HepG2 (cell line): ENCODE data around the gene HIGD1A. TPM values are rescaled to one million over a fixed set of nuclear protein-coding genes. Genes with fewer than 3 reads are reported as not detected.

ENCODE experiments used
- ATAC-seq: fragments of 200-7000 bp; cut with Tn5 transposase; 3 replicates; pipeline ENCODE4 v1.9.1; 2020; ENCODE audit warnings: mild to moderate bottlenecking, moderate library complexity
- BruUV-seq: library from RNA; stranded (reverse); fragments of 400-500 nt; replicated peaks from 2 replicates; lab custom pipeline; 2021; lab: Mats Ljungman, UMichigan
- CTCF ChIA-PET: fragments of 300-600 bp; formaldehyde crosslinking; extraction: SDS; loops from one replicate; lab custom pipeline; 2021; ENCODE audit warnings: low total read pairs, inconsistent platforms, low intra/inter-chr PET ratio; lab: Yijun Ruan, JAX
- POLR2A ChIA-PET: fragments of 350-600 bp; sonication (Branson Sonifier 250); formaldehyde crosslinking; loops from one replicate; lab custom pipeline; 2020; ENCODE audit warnings: antibody characterized with exemption, inconsistent platforms; lab: Yijun Ruan, JAX
- DNase-seq: peaks from one replicate; pipeline ENCODE4 v3.0.0-alpha.2; 2015; ENCODE audit warnings: low spot score
- FAIRE-seq: peaks from 3 replicates; lab custom pipeline; 2011; peaks lifted over from hg19 to GRCh38; lab: Jason Lieb, UNC
- H2AFZ ChIP-seq: one replicate; pipeline ENCODE4 v1.6.1; 2011; ENCODE audit warnings: low read length, inconsistent platforms
- H3K27ac ChIP-seq: fragments of 300-600 bp; 3 replicates; pipeline ENCODE4 v1.8.0; 2011; ENCODE audit warnings: mixed run types, mild to moderate bottlenecking, mixed read lengths, low read length, inconsistent platforms; ENCODE audit not compliant: insufficient read depth; ENCODE audit errors: extremely low read length
- H3K27me3 ChIP-seq, 2 experiments: fragments of 200-600 bp in 1 of 2; 2 replicates in 1 of 2; 3 replicates in 1 of 2; pipeline versions ENCODE4 v1.6.0 to v1.8.0; 2011; ENCODE audit warnings: low read length in 2 of 2, mild to moderate bottlenecking in 2 of 2, moderate library complexity in 2 of 2, inconsistent platforms in 1 of 2; ENCODE audit not compliant: insufficient read depth in 2 of 2, control insufficient read depth in 1 of 2
- H3K36me3 ChIP-seq, 2 experiments: fragments of 200-600 bp in 1 of 2; replicated peaks in 1 of 2; 2 replicates in 1 of 2; 3 replicates in 1 of 2; pipeline versions ENCODE4 v1.5.1 to v1.8.0; 2011; ENCODE audit warnings: low read length in 2 of 2, inconsistent platforms in 1 of 2; ENCODE audit not compliant: insufficient read depth in 2 of 2, control insufficient read depth in 1 of 2
- H3K4me1 ChIP-seq: 2 replicates; pipeline ENCODE4 v1.5.1; 2012; ENCODE audit warnings: low read length, inconsistent platforms; ENCODE audit not compliant: insufficient read depth
- H3K4me2 ChIP-seq: 2 replicates; pipeline ENCODE4 v1.6.0; 2011; ENCODE audit warnings: low read depth, low read length, inconsistent platforms
- H3K4me3 ChIP-seq, 3 experiments: fragments of 200-600 bp in 1 of 3; sonication (generic), shearing (Covaris generic) in 1 of 3; replicated peaks in 1 of 3; 2 replicates each; pipeline ENCODE4 v1.5.1; 2011 to 2016; ENCODE audit warnings: low read length in 3 of 3, inconsistent platforms in 2 of 3, low read depth in 2 of 3, mild to moderate bottlenecking in 2 of 3, control low read depth in 1 of 3, mixed read lengths in 1 of 3; ENCODE audit not compliant: insufficient read depth in 1 of 3
- H3K79me2 ChIP-seq: one replicate; pipeline ENCODE4 v1.6.1; 2011; ENCODE audit warnings: low read length, inconsistent platforms; ENCODE audit not compliant: insufficient read depth
- H3K9ac ChIP-seq: 2 replicates; pipeline ENCODE4 v1.6.0; 2011; ENCODE audit warnings: mild to moderate bottlenecking, low read depth, low read length, inconsistent platforms; ENCODE audit not compliant: insufficient read depth
- H3K9me3 ChIP-seq: 2 replicates; pipeline ENCODE4 v1.5.1; 2012; ENCODE audit warnings: mild to moderate bottlenecking, low read length
- H4K20me1 ChIP-seq: 2 replicates; pipeline ENCODE4 v1.6.0; 2011; ENCODE audit warnings: inconsistent platforms, mild to moderate bottlenecking, low read length, moderate library complexity; ENCODE audit not compliant: insufficient read depth
- AFF4 ChIP-seq: sonication (generic); formaldehyde crosslinking; IDR thresholded peaks from 2 replicates; pipeline ENCODE4 v1.4.0; 2020; ENCODE audit warnings: missing genetic modification reagents
- CEBPG ChIP-seq: IDR thresholded peaks from 2 replicates; pipeline ENCODE4 v1.6.1; 2016
- DMTF1 ChIP-seq: sonication (generic); formaldehyde crosslinking; IDR thresholded peaks from 2 replicates; pipeline ENCODE4 v1.4.0; 2020; ENCODE audit warnings: mild to moderate bottlenecking, missing genetic modification reagents
- HNF4G ChIP-seq, 2 experiments: sonication (generic) in 1 of 2; formaldehyde crosslinking in 1 of 2; IDR thresholded peaks; 2 replicates each; pipeline versions ENCODE4 v1.4.0 to v1.6.1; 2011 to 2020; ENCODE audit warnings: borderline replicate concordance in 2 of 2, low read depth in 2 of 2, mild to moderate bottlenecking in 2 of 2, low read length in 1 of 2, missing genetic modification reagents in 1 of 2, moderate library complexity in 1 of 2
- LBX2 ChIP-seq: sonication (generic); formaldehyde crosslinking; IDR thresholded peaks from 2 replicates; pipeline ENCODE4 v1.5.0; 2020; ENCODE audit warnings: missing genetic modification reagents, mild to moderate bottlenecking, borderline replicate concordance
- POGK ChIP-seq: sonication (generic); formaldehyde crosslinking; conservative IDR thresholded peaks from 2 replicates; pipeline ENCODE4 v1.8.0; 2022; ENCODE audit warnings: mild to moderate bottlenecking, moderate library complexity, missing genetic modification reagents
- ZNF253 ChIP-seq: sonication (generic); formaldehyde crosslinking; IDR thresholded peaks from 2 replicates; pipeline ENCODE4 v1.8.0; 2022; ENCODE audit warnings: mild to moderate bottlenecking, missing genetic modification reagents, borderline replicate concordance
- ZNF607 ChIP-seq: sonication (generic); formaldehyde crosslinking; IDR thresholded peaks from 2 replicates; pipeline ENCODE4 v1.5.1; 2020; ENCODE audit warnings: missing genetic modification reagents, mild to moderate bottlenecking, borderline replicate concordance
- ZSCAN30 ChIP-seq: sonication (generic); formaldehyde crosslinking; IDR thresholded peaks from 2 replicates; pipeline ENCODE4 v1.5.0; 2020; ENCODE audit warnings: mild to moderate bottlenecking, missing genetic modification reagents
- WGBS: methylation state at CpG from one replicate; pipeline ENCODE4 v1.1.6; 2017; ENCODE audit warnings: low lambda C conversion rate; 5-methylcytosine and 5-hydroxymethylcytosine counted together
- in situ Hi-C: cut with HindIII; loops from 2 replicates; pipeline ENCODE4 v1.10.0; 2017; ENCODE audit warnings: low pct_unique_long_range_greater_than_20kb; ENCODE audit not compliant: extremely low pct_ligation_motif_present
- intact Hi-C: fragments of 100-400 bp; cut with micrococcal nuclease; formaldehyde crosslinking; loops from one replicate; pipeline ENCODE4 v1.10.0; 2022; ENCODE audit not compliant: unreplicated experiment
- polyA plus RNA-seq, 8 experiments: library from polyadenylated mRNA; depleted of rRNA in 3 of 8; stranded (reverse) in 7 of 8; unstranded in 1 of 8; fragments of >200 nt; fragmentation: Illumina TruSeq in 4 of 8; extraction: Trizol in 4 of 8; gene quantifications; 2 replicates each; pipeline versions ENCODE4 v1.2.1 to v1.2.3, GENCODE V29; 2011 to 2016; ENCODE audit warnings: low read depth in 4 of 8, missing spikeins in 1 of 8, mixed read lengths in 1 of 8; ENCODE audit not compliant: insufficient read depth in 1 of 8
- total RNA-seq, 5 experiments: library from RNA; depleted of rRNA; stranded (reverse); fragments of >200 nt; fragmentation: Illumina TruSeq; extraction: Trizol; gene quantifications; 2 replicates each; pipeline ENCODE4 v1.2.3, GENCODE V29; 2016; ENCODE audit warnings: low read depth in 1 of 5

HIGD1A gene
- total and polyA plus RNA-seq, 2 of the 13 experiments (the other 11 are each of a cell fraction or from before 2014, with no cell fraction given) = 222 to 253 TPM

GRCh38 chr3:42809202-42809601 is 4.9 kb upstream of the HIGD1A start, which contains the start of gene ACKR2 (continued):
- TF ChIP-seq DMTF1 (CRISPR knock-in tag) (no peak), HNF4G (IDR thresholded peaks at IDR 0.05; ENCODE audit: borderline replicate concordance, low read depth, low read length) (no peak), HNF4G (CRISPR knock-in tag; IDR thresholded peaks at IDR 0.05; ENCODE audit: borderline replicate concordance, low read depth) (no peak), POGK (CRISPR knock-in tag) (no peak), ZNF253 (no peak)

GRCh38 chr3:42807929-42808328 is 3.6 kb upstream of the HIGD1A start:
- Histone ChIP-seq H3K9me3 (no peaks in the 10 kb centered on the region), H3K9ac (no peak overlapping the region), H3K36me3 (no peaks in the 10 kb centered on the region), H3K27me3 (no peaks in the 10 kb centered on the region; a peak in 1 of 5 replicates), H3K4me3 (no peak overlapping the region), H4K20me1 (no peaks in the 10 kb centered on the region), H2AFZ (no peak overlapping the region), H3K27ac (no peak overlapping the region), H3K79me2 (peaks cover 14% of the 10 kb centered on the region), H3K4me1 (peaks cover 50% of the 10 kb centered on the region), H3K4me2 (no peak overlapping the region)
- TF ChIP-seq AFF4 (CRISPR knock-in tag) (no peak), LBX2 (CRISPR knock-in tag) (no peak), ZSCAN30 (CRISPR knock-in tag) (no peak), ZNF607 (no peak), CEBPG (CRISPR knock-in tag) (no peak)
- FAIRE-seq = no peak
- BruUV-seq = no TSS peak
- no peak for ATAC-seq
- POLR2A ChIA-PET = interaction anchor here (0.7 to 5.0 kb wide), 4 partner anchors 11 to 20 kb away, joined by 3 to 61 read pairs (median 4); no protein-coding TSS in a partner anchor
- no peak for DNase-seq
- WGBS = 97% methylated on average over 4 of the region's 4 CpGs
- intact Hi-C loops = no loop called here
- in situ Hi-C loops = no loop called here
- CTCF ChIA-PET = no interaction called here
